GM12878 (cell line): Measurements from ENCODE around the gene DOCK2. TPM values are rescaled to one million over a fixed set of nuclear protein-coding genes. Genes with fewer than 3 reads are reported as not detected.

Experiments used
- ATAC-seq: fragments of 200-7000 bp; cut with Tn5 transposase; 3 replicates; pipeline ENCODE4 v1.9.1; 2020; ENCODE audit warnings: mild to moderate bottlenecking, moderate library complexity
- BruUV-seq: library from RNA; stranded (reverse); fragments of 400-500 nt; replicated peaks from 2 replicates; lab custom pipeline; 2021; lab: Mats Ljungman, UMichigan
- CTCF ChIA-PET: fragments of 300-600 bp; sonication (Branson Sonifier 250); formaldehyde crosslinking; extraction: SDS; loops from one replicate; lab custom pipeline; 2021; ENCODE audit warnings: inconsistent platforms; lab: Yijun Ruan, JAX
- POLR2A ChIA-PET: fragments of 350-600 bp; formaldehyde crosslinking; extraction: SDS; loops from one replicate; lab custom pipeline; 2021; ENCODE audit warnings: inconsistent platforms; lab: Charles Lee
- RAD21 ChIA-PET: fragments of 300-600 bp; sonication (Branson Sonifier 250); formaldehyde crosslinking; loops from one replicate; lab custom pipeline; 2023; ENCODE audit warnings: antibody characterized with exemption; ENCODE audit not compliant: unreplicated experiment; lab: Charles Lee
- SMC1A ChIA-PET: fragments of 300-600 bp; sonication (Branson Sonifier 250); formaldehyde crosslinking; loops from one replicate; lab custom pipeline; 2023; ENCODE audit not compliant: unreplicated experiment, uncharacterized antibody; lab: Charles Lee
- DNase-seq: peaks from one replicate; pipeline ENCODE4 v3.0.0-alpha.2; 2011; ENCODE audit warnings: low read depth, low spot score
- FAIRE-seq: peaks from 3 replicates; lab custom pipeline; 2011; peaks lifted over from hg19 to GRCh38; lab: Jason Lieb, UNC
- H2AFZ ChIP-seq: 2 replicates; pipeline ENCODE4 v1.6.0; 2011; ENCODE audit warnings: low read depth, low read length, control low read depth; ENCODE audit not compliant: control insufficient read depth
- H3K27ac ChIP-seq: 2 replicates; pipeline ENCODE4 v1.5.1; 2011; ENCODE audit warnings: control low read depth; ENCODE audit not compliant: control insufficient read depth, insufficient read depth
- H3K27me3 ChIP-seq, 2 experiments: replicated peaks in 1 of 2; 2 replicates each; pipeline versions ENCODE4 v1.6.0 to v1.6.1; 2011; ENCODE audit warnings: low read length in 1 of 2; ENCODE audit not compliant: control insufficient read depth in 2 of 2, insufficient read depth in 2 of 2
- H3K36me3 ChIP-seq, 2 experiments: 2 replicates each; pipeline ENCODE4 v1.5.1; 2011; ENCODE audit warnings: low read length in 1 of 2; ENCODE audit not compliant: control insufficient read depth in 2 of 2, insufficient read depth in 2 of 2
- H3K4me1 ChIP-seq: 2 replicates; pipeline ENCODE4 v1.6.1; 2011; ENCODE audit warnings: mild to moderate bottlenecking, low read length, moderate library complexity, mixed read lengths; ENCODE audit not compliant: control insufficient read depth, insufficient read depth
- H3K4me2 ChIP-seq: 2 replicates; pipeline ENCODE4 v1.6.0; 2011; ENCODE audit warnings: control low read depth; ENCODE audit not compliant: control insufficient read depth, insufficient read depth
- H3K4me3 ChIP-seq: fragments of 200-600 bp; sonication (generic); 2 replicates; pipeline ENCODE4 v1.5.1; 2016
- H3K79me2 ChIP-seq: 2 replicates; pipeline ENCODE4 v1.6.0; 2011; ENCODE audit warnings: low read length; ENCODE audit not compliant: control insufficient read depth, insufficient read depth
- H3K9ac ChIP-seq: 2 replicates; pipeline ENCODE4 v1.8.0; 2011; ENCODE audit warnings: low read length, control low read depth, mixed read lengths; ENCODE audit not compliant: control insufficient read depth, insufficient read depth
- H3K9me3 ChIP-seq: replicated peaks from 3 replicates; pipeline ENCODE4 v1.5.1; 2011; ENCODE audit warnings: mild to moderate bottlenecking, low read length; ENCODE audit not compliant: control insufficient read depth, insufficient read depth
- H4K20me1 ChIP-seq: 2 replicates; pipeline ENCODE4 v1.6.0; 2011; ENCODE audit not compliant: control insufficient read depth, insufficient read depth
- FOXM1 ChIP-seq: IDR thresholded peaks from 2 replicates; pipeline ENCODE4 v1.6.1; 2012; ENCODE audit warnings: low read depth, mild to moderate bottlenecking, inconsistent platforms, low read length, moderate library complexity
- NRF1 ChIP-seq: conservative IDR thresholded peaks from 2 replicates; pipeline ENCODE4 v1.6.1; 2011; ENCODE audit warnings: mild to moderate bottlenecking, low read depth, low read length, improper control_type of control experiment
- PAX5 ChIP-seq: IDR thresholded peaks from 2 replicates; pipeline ENCODE4 v1.6.1; 2011; ENCODE audit warnings: low read depth, low read length, borderline replicate concordance
- PML ChIP-seq: IDR thresholded peaks from 2 replicates; pipeline ENCODE4 v1.6.1; 2012; ENCODE audit warnings: low read length, inconsistent platforms
- SIX5 ChIP-seq: IDR thresholded peaks from 2 replicates; pipeline ENCODE4 v1.6.1; 2011; ENCODE audit warnings: mild to moderate bottlenecking, low read depth, low read length, moderate library complexity; ENCODE audit not compliant: severe bottlenecking
- WGBS: methylation state at CpG from one replicate; pipeline ENCODE4 v1.1.6; 2016; ENCODE audit warnings: low lambda C conversion rate; ENCODE audit not compliant: insufficient replicate concordance, insufficient coverage; ENCODE audit errors: missing lambda C conversion rate; 5-methylcytosine and 5-hydroxymethylcytosine counted together
- in situ Hi-C: fragments of 300-500 bp; cut with MboI; formaldehyde crosslinking; loops from 9 replicates; pipeline ENCODE4 v1.14.3; 2018; ENCODE audit warnings: mixed read lengths
- intact Hi-C: fragments of 100-400 bp; cut with micrococcal nuclease; formaldehyde crosslinking; loops from one replicate; pipeline ENCODE4 v1.14.2; 2022; ENCODE audit not compliant: unreplicated experiment
- polyA plus RNA-seq, 11 experiments: library from polyadenylated mRNA; depleted of rRNA in 4 of 11; unstranded in 6 of 11; stranded (reverse) in 5 of 11; fragments of >200 nt; fragmentation: Nextera tagmentation in 4 of 11; fragmentation: Illumina TruSeq in 1 of 11; extraction: Ambion mirVana in 4 of 11; extraction: Trizol in 1 of 11; gene quantifications; 1 replicate in 1 of 11; 2 replicates in 10 of 11; pipeline versions ENCODE4 v1.2.1 to v1.2.3, GENCODE V29; 2011 to 2016; ENCODE audit warnings: inconsistent platforms in 2 of 11, missing spikeins in 2 of 11, low read depth in 1 of 11
- total RNA-seq, 4 experiments: library from RNA; depleted of rRNA in 3 of 4; stranded (reverse); fragments of >200 nt in 3 of 4; fragmentation: Illumina TruSeq in 1 of 4; extraction: Trizol in 1 of 4; gene quantifications; 2 replicates each; pipeline versions ENCODE4 v1.2.1 to v1.2.3, GENCODE V29; 2013 to 2021
- TF ChIP-seq, protein P1 (sequence below): fragments of 450-650 bp; IDR thresholded peaks from 2 replicates; pipeline ENCODE4 v1.6.1; 2014; ENCODE audit warnings: mild to moderate bottlenecking
- TF ChIP-seq, protein P2 (sequence below), 3 experiments: IDR thresholded peaks in 2 of 3; conservative IDR thresholded peaks in 1 of 3; 2 replicates each; pipeline ENCODE4 v1.5.1; 2011; ENCODE audit warnings: low read depth in 3 of 3, low read length in 3 of 3, mild to moderate bottlenecking in 3 of 3, control low read depth in 2 of 3, moderate library complexity in 2 of 3, inconsistent platforms in 1 of 3, mixed read lengths in 1 of 3; ENCODE audit not compliant: control insufficient read depth in 2 of 3, insufficient read depth in 1 of 3; ENCODE audit errors: extremely low read depth in 1 of 3
- TF ChIP-seq, protein P3 (sequence below): IDR thresholded peaks from 2 replicates; pipeline ENCODE4 v1.6.1; 2012; ENCODE audit warnings: mild to moderate bottlenecking, low read depth, low read length
- TF ChIP-seq, protein P4 (sequence below): IDR thresholded peaks from 2 replicates; pipeline ENCODE4 v1.6.1; 2012; ENCODE audit warnings: improper control_type of control experiment, low read depth, low read length; ENCODE audit not compliant: insufficient replicate concordance

Gene DOCK2
- total and polyA plus RNA-seq, 10 of the 15 experiments (the other 5 are each of a cell fraction or from before 2014, with no cell fraction given): 34.2 to 192 (median 118) TPM

DNA sequence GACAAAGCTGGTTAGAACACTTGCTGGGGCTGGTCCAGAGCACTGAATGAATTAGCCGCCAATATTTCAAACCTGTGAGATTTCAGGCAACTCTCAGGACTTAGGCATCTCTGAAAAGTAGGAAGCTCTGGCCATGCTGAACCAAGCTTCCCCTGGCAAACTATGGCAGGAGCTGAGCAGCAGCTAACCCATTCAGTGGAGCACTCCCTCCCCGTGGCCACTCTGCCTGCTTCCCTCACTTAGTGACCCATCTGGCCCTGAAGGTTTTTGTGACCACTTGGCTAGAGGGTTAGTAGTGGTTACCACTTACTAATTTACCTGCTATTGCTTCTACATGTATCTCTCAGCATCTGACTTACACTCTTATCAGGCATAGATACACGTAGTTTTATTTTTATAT lies 494.2 kb downstream of the DOCK2 start (continued):
- TF ChIP-seq SIX5 (no peak), PML (no peak)
- TF ChIP-seq, protein P1, sequence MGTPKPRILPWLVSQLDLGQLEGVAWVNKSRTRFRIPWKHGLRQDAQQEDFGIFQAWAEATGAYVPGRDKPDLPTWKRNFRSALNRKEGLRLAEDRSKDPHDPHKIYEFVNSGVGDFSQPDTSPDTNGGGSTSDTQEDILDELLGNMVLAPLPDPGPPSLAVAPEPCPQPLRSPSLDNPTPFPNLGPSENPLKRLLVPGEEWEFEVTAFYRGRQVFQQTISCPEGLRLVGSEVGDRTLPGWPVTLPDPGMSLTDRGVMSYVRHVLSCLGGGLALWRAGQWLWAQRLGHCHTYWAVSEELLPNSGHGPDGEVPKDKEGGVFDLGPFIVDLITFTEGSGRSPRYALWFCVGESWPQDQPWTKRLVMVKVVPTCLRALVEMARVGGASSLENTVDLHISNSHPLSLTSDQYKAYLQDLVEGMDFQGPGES: no peak

DNA sequence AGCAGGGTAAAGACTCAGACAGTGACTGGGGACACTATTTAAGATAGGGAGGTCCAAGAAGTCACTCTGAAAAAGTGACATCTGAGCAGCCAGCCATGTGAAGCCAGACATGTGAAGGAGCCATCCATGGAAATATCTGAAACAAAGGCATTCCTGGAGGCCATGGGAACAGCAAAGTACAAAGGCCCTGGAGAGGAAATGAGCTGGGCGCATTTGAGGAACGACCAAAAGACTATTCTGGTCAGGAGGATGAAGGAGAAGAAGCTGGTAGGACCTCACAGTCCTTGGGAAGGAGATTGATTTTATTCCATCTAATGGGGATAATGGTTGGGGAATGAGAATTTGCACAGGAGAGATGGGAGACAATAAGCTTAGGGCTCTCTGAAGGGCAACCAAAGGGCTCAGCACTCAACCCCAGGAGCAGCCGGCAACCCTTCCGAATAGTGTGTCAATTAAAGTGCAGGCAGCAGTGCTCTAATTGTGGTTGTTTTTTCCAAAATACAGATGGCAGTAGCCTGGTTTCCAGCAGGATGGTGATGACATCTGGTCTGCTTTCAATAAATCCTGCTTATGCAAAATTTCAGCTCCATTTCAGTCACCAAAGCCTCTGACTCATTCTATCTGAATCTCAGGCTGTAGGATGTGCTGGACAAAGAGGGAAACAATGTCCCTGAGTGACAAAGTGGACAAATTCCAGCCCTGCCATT lies 495.3 kb downstream of the DOCK2 start:
- H3K27me3 ChIP-seq: peaks cover 2 to 3% of the 10 kb centered on the region in 2 experiments; a peak in 1 of 4 replicates
- no peak overlapping the region for H2AFZ ChIP-seq
- SMC1A ChIA-PET: no interaction called here
- H3K4me1 ChIP-seq: no peaks in the 10 kb centered on the region
- CTCF ChIA-PET: no interaction called here
- RAD21 ChIA-PET: no interaction called here
- BruUV-seq: no TSS peak
- intact Hi-C loops (no loop called here), in situ Hi-C loops (no loop called here)
- 55% methylated on average over 4 of the region's 4 CpGs for WGBS
- no peak overlapping the region for H3K9ac ChIP-seq
- H3K79me2 ChIP-seq: no peaks in the 10 kb centered on the region
- H3K4me2 ChIP-seq: no peak overlapping the region
- DNase-seq (no peak), ATAC-seq (no peak), FAIRE-seq (no peak)
- POLR2A ChIA-PET: no interaction called here
- no peaks in the 10 kb centered on the region for H3K36me3 ChIP-seq
- H3K9me3 ChIP-seq: no peaks in the 10 kb centered on the region
- no peaks in the 10 kb centered on the region for H4K20me1 ChIP-seq
- H3K27ac ChIP-seq: no peak overlapping the region
- H3K4me3 ChIP-seq: no peak overlapping the region
- no peak for TF ChIP-seq NRF1
- TF ChIP-seq, protein P2, sequence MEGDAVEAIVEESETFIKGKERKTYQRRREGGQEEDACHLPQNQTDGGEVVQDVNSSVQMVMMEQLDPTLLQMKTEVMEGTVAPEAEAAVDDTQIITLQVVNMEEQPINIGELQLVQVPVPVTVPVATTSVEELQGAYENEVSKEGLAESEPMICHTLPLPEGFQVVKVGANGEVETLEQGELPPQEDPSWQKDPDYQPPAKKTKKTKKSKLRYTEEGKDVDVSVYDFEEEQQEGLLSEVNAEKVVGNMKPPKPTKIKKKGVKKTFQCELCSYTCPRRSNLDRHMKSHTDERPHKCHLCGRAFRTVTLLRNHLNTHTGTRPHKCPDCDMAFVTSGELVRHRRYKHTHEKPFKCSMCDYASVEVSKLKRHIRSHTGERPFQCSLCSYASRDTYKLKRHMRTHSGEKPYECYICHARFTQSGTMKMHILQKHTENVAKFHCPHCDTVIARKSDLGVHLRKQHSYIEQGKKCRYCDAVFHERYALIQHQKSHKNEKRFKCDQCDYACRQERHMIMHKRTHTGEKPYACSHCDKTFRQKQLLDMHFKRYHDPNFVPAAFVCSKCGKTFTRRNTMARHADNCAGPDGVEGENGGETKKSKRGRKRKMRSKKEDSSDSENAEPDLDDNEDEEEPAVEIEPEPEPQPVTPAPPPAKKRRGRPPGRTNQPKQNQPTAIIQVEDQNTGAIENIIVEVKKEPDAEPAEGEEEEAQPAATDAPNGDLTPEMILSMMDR (IDR thresholded peaks at IDR 0.05 in 2 of 3, conservative IDR thresholded peaks at IDR 0.05 in 1 of 3; ENCODE audit: control insufficient read depth in 2 of 3, extremely low read depth in 1 of 3, insufficient read depth in 1 of 3, low read depth in 3 of 3, low read length in 3 of 3): no peak
- no peak for TF ChIP-seq PAX5
- TF ChIP-seq FOXM1: no peak
- TF ChIP-seq, protein P3, sequence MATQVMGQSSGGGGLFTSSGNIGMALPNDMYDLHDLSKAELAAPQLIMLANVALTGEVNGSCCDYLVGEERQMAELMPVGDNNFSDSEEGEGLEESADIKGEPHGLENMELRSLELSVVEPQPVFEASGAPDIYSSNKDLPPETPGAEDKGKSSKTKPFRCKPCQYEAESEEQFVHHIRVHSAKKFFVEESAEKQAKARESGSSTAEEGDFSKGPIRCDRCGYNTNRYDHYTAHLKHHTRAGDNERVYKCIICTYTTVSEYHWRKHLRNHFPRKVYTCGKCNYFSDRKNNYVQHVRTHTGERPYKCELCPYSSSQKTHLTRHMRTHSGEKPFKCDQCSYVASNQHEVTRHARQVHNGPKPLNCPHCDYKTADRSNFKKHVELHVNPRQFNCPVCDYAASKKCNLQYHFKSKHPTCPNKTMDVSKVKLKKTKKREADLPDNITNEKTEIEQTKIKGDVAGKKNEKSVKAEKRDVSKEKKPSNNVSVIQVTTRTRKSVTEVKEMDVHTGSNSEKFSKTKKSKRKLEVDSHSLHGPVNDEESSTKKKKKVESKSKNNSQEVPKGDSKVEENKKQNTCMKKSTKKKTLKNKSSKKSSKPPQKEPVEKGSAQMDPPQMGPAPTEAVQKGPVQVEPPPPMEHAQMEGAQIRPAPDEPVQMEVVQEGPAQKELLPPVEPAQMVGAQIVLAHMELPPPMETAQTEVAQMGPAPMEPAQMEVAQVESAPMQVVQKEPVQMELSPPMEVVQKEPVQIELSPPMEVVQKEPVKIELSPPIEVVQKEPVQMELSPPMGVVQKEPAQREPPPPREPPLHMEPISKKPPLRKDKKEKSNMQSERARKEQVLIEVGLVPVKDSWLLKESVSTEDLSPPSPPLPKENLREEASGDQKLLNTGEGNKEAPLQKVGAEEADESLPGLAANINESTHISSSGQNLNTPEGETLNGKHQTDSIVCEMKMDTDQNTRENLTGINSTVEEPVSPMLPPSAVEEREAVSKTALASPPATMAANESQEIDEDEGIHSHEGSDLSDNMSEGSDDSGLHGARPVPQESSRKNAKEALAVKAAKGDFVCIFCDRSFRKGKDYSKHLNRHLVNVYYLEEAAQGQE: no peak
- TF ChIP-seq, protein P4, sequence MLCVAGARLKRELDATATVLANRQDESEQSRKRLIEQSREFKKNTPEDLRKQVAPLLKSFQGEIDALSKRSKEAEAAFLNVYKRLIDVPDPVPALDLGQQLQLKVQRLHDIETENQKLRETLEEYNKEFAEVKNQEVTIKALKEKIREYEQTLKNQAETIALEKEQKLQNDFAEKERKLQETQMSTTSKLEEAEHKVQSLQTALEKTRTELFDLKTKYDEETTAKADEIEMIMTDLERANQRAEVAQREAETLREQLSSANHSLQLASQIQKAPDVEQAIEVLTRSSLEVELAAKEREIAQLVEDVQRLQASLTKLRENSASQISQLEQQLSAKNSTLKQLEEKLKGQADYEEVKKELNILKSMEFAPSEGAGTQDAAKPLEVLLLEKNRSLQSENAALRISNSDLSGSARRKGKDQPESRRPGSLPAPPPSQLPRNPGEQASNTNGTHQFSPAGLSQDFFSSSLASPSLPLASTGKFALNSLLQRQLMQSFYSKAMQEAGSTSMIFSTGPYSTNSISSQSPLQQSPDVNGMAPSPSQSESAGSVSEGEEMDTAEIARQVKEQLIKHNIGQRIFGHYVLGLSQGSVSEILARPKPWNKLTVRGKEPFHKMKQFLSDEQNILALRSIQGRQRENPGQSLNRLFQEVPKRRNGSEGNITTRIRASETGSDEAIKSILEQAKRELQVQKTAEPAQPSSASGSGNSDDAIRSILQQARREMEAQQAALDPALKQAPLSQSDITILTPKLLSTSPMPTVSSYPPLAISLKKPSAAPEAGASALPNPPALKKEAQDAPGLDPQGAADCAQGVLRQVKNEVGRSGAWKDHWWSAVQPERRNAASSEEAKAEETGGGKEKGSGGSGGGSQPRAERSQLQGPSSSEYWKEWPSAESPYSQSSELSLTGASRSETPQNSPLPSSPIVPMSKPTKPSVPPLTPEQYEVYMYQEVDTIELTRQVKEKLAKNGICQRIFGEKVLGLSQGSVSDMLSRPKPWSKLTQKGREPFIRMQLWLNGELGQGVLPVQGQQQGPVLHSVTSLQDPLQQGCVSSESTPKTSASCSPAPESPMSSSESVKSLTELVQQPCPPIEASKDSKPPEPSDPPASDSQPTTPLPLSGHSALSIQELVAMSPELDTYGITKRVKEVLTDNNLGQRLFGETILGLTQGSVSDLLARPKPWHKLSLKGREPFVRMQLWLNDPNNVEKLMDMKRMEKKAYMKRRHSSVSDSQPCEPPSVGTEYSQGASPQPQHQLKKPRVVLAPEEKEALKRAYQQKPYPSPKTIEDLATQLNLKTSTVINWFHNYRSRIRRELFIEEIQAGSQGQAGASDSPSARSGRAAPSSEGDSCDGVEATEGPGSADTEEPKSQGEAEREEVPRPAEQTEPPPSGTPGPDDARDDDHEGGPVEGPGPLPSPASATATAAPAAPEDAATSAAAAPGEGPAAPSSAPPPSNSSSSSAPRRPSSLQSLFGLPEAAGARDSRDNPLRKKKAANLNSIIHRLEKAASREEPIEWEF: no peak
